ENCODE results near the gene FXYD1.

DNA sequence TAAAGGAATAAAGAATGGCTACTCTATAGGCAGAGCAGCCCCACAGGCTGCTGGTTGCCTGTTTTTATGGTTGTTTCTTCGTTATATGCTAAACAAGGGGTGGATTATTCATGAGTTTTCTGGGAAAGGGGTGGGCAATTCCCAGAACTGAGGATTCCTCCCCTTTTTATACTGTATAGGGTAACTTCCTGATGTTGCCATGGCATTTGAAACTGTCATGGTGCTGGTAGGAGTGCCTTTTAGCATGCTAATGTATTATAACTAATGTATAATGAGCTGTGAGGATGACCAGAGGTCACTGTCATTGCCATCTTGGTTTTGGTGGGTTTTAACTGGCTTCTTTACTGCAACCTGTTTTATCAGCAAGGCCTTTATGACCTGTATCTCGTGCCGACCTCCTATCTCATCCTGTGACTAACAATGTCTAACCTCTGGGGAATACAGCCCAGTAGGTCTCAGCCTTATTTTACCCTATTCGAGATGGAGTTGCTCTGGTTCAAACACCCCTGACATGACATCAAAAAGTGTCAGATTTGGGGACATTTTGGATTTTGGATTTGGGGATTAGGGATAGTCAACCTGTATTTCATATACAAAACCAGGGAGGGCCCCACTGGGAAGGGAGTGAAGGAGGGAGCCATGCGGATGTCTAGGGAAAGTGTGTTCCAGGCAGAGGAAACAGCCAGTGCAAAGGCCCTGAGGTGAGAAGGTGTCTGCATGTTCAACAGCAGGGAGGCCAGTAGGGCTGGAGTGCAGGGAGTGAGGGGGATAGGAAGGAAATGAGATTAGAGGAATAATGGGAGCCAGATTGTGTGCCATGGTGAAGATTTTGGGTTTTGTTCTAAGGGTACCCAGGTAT, 26.8 kb downstream of the FXYD1 start:
- TF ChIP-seq POLR2A (IDR thresholded peaks at IDR 0.05; ENCODE audit: low read length) (no peak), GATA1 (IDR thresholded peaks at IDR 0.05; ENCODE audit: low read depth, low read length) (no peak)
